VCaP (cell line): ENCODE results near the gene DBF4B.

Experiments
- H3K27ac ChIP-seq: fragments of 450-650 bp; 2 replicates; pipeline ENCODE4 v1.5.1; 2017
- TF ChIP-seq, protein P1 (sequence below): fragments of 450-650 bp; conservative IDR thresholded peaks from 2 replicates; pipeline ENCODE4 v1.5.1; 2017; ENCODE audit warnings: mild to moderate bottlenecking, moderate library complexity

DBF4B gene

DNA sequence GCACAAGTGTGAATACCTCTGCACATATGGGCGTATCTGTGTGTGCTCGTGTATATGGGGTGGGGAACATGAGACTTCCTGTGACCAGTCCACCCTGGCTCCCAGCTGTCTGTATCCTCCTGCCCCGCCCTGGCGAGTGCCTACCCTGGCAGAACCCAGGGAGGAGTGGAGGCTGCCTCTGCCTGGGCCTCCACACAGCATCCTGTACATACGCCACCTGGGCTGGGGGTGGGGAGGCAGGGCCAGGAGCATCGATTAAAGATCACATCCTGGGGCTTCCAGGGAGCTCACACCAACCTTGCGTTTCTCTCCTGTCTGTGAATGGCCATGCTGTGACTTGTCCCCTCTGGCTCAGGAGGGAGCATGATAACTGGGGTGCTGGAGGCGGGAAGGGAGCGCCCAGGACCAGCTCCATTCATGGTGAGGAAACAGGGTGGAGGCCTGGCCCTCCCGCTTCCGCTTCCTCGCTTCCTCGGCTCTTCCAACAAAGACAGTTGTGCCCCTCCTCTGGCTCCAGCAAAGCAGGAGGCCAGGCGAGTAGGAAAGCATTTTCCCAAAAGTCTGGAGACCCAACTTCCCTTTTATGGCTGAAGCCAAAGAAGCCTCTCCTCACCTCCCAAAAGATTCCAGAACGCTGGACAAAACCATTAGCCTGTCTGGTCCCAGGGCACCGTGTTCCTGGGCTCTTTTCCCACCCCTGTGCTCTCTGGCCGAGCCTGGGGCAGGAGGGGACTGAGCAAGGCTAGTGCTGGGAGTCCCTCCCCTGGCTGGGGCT lies 73.3 kb downstream of the DBF4B start:
- TF ChIP-seq, protein P1, sequence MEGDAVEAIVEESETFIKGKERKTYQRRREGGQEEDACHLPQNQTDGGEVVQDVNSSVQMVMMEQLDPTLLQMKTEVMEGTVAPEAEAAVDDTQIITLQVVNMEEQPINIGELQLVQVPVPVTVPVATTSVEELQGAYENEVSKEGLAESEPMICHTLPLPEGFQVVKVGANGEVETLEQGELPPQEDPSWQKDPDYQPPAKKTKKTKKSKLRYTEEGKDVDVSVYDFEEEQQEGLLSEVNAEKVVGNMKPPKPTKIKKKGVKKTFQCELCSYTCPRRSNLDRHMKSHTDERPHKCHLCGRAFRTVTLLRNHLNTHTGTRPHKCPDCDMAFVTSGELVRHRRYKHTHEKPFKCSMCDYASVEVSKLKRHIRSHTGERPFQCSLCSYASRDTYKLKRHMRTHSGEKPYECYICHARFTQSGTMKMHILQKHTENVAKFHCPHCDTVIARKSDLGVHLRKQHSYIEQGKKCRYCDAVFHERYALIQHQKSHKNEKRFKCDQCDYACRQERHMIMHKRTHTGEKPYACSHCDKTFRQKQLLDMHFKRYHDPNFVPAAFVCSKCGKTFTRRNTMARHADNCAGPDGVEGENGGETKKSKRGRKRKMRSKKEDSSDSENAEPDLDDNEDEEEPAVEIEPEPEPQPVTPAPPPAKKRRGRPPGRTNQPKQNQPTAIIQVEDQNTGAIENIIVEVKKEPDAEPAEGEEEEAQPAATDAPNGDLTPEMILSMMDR, result no peak
- no peak overlapping the region for H3K27ac ChIP-seq

DNA sequence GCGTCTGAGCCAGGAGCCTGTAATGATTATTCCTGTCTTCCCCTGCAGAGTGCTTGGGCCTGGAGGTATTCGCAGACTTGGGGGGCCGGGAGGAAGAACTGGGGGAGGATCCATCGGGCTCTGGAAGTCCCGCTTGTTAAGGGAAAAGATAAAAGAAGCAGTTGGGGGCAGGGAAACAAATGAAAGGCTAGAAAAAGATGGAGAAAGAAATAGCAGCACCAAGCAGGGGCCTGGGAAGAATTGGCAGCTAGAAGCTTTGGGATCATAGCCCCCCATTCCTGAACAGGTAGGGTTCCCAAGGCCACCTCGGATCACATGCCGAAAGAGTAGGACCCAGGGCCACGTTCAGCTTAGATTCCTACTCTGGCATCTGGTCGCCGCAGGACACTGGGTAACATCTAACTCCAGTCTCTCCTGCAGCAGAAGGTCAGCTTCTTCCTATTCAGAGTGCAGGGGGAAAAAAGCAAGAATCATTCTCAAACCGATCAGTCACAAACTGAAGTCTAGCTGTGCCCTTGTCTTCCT lies 73.9 kb downstream of the DBF4B start:
- TF ChIP-seq, protein P1, result no peak
- no peak overlapping the region for H3K27ac ChIP-seq

DNA sequence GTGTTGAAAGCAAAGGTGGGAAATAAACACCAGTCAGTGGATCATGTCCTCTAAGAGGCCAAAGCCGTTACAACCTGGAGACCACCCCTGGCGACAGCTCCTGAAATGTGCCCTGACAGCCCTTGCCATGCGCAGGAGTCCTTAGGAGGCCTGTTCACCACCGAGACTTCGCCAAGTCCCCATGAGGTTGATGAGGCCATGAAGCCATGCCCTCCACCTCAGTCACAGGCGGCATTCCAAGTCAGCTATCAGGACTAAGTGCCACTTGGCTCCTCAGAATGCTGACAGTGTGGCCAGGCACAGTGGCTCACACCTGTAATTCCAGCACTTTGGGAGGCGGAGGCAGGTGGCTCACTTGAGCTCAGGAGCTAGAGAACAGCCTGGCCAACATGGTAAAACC lies 77.5 kb downstream of the DBF4B start:
- no peak overlapping the region for H3K27ac ChIP-seq
- TF ChIP-seq, protein P1, result no peak

DNA sequence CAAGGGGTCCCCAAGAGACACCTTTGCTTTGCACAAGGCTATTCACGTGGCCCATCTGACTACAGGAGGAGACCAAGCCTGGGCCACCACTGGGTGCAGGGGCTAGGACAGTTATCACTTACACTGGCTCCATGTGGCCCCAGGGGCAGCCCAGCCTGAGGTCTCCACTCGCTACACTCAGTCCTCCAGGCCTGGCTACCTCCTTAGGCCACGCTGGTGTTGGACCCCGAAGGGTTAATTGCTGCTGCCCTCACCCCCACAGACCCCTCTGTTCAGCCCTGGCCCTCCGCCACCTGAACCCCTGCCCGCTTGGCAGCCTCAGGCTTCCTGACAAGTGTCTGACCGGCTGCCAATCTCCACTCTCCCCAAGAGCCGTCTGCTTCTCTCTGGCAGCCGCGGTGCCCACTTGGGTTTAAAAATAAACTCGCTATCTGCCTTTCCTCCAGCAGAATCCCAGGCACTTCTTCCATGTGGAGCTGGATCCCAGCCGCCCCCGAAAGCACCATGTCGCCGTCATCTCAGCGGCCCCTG lies 78.2 kb downstream of the DBF4B start:
- TF ChIP-seq, protein P1, result no peak
- no peak overlapping the region for H3K27ac ChIP-seq

DNA sequence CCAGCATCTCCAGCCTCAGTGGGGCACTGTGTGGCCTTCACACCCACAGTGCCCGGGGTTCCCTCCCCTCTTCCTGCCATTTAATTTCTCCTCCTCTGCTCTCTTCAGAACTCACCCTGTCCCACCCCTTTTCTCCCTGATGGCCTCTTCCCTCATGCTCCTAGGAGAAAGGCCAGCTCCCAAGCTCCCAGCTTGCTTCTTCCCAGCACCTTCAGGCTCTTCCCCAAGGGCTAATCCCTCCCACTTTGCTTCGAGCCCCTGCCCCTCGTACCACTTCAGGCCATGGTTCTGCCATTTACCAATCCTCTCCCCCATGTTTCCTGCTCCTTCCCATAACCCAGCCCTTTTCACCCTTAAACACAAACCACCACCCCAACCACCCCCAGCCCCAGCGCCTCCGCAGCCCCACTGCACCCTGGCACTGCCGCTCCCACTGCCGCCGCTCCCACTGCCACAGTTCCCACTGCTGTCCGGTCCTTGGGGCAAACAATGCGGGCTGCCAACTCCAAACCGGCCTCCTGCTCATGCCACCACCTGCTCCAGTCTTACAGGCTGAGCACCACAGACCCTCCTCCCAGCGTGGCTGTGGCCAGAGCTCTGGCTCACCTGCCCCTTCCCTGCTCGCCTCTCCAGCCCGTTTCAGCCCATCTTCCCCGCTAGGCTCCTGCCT lies 78.9 kb downstream of the DBF4B start:
- no peak overlapping the region for H3K27ac ChIP-seq
- TF ChIP-seq, protein P1, result no peak

DNA sequence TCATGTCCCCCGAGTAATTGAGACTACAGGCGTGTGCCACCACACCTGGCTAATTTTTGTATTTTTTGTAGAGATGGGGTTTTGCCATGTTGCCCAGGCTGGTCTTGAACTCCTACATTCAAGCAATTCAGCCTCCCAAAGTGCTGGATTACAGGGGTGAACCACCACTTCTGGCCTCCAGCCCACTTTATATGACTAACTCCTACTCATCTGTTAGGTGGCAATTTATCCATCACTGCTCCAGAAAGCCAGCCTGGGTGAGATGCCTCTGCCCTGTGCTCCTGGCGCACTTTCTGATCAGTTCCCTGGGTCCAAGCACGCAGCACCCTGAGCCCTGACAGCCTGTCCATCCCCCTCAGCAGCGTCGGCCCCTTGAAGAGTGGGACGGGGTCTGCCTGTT lies 79.7 kb downstream of the DBF4B start:
- H3K27ac ChIP-seq, result no peak overlapping the region
- TF ChIP-seq, protein P1, result no peak

DNA sequence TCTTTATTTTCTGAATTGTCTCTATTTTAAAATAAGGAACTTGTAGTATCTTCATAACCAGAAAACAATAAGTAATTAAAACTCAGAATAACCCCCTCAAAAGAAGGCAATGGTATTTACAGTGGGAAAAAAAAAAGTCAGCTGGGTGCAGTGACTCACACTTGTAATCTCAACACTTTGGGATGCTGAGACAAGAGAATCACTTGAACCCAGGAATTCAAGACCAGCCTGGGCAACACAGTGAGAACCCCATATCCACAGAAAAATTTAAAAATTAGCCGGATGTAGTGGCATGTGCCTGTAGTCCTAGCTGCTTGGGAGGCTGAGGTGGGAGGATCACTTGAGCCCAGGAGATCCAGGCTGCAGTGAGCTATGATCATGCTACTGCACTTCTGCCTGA lies 83.8 kb downstream of the DBF4B start:
- TF ChIP-seq, protein P1, result no peak
- no peak overlapping the region for H3K27ac ChIP-seq
